Measurements from ENCODE around the gene MBP. TPM values are rescaled to one million over a fixed set of nuclear protein-coding genes. Genes with fewer than 3 reads are reported as not detected.

MBP gene
- total and polyA plus RNA-seq, 10 of the 15 experiments (the other 5 are each of a cell fraction or from before 2014, with no cell fraction given): 12.2 to 67.8 (median 42.1) TPM

GRCh38 chr18:77098029-77098428 lies 34.6 kb downstream of the MBP start:
- in situ Hi-C loops (cut with MboI): no loop called here
- Histone ChIP-seq H3K27me3 (replicated peaks in 1 of 2; ENCODE audit: control insufficient read depth in 2 of 2, insufficient read depth in 2 of 2, low read length in 1 of 2) (no peaks in the 10 kb centered on the region), H4K20me1 (ENCODE audit: control insufficient read depth, insufficient read depth) (no peaks in the 10 kb centered on the region), H3K4me3 (no peak overlapping the region), H3K27ac (ENCODE audit: control insufficient read depth, insufficient read depth) (no peak overlapping the region), H3K9me3 (replicated peaks; ENCODE audit: control insufficient read depth, insufficient read depth, low read length) (no peaks in the 10 kb centered on the region), H3K79me2 (ENCODE audit: control insufficient read depth, insufficient read depth, low read length) (peaks cover 42% of the 10 kb centered on the region), H3K4me1 (ENCODE audit: control insufficient read depth, insufficient read depth, low read length) (peaks cover 71% of the 10 kb centered on the region), H3K9ac (ENCODE audit: control insufficient read depth, insufficient read depth, low read length) (no peak overlapping the region), H2AFZ (ENCODE audit: control insufficient read depth, low read depth, low read length) (no peak overlapping the region), H3K36me3 (ENCODE audit: control insufficient read depth in 2 of 2, insufficient read depth in 2 of 2, low read length in 1 of 2) (peaks cover 15 to 25% of the 10 kb centered on the region in 2 experiments), H3K4me2 (ENCODE audit: control insufficient read depth, insufficient read depth) (peak overlapping the region; percentile 9; the same call in 1 of the 2 replicates)
- 72% methylated on average over 2 of the region's 2 CpGs for WGBS (ENCODE audit: insufficient coverage, insufficient replicate concordance, low lambda C conversion rate, missing lambda C conversion rate)
- ATAC-seq (no peak), DNase-seq (ENCODE audit: low read depth, low spot score) (no peak), FAIRE-seq (no peak)
- ChIA-PET RAD21 (ENCODE audit: unreplicated experiment) (interaction anchor here (0.7 to 2.0 kb wide), 5 partner anchors 32 to 117 kb away, joined by 4 to 6 read pairs (median 5); no protein-coding TSS in a partner anchor), CTCF (interaction anchor here (0.6 to 2.4 kb wide), 4 partner anchors 30 to 114 kb away, joined by 3 to 8 read pairs (median 4); no protein-coding TSS in a partner anchor), POLR2A (interaction anchor here (0.7 to 2.1 kb wide), 5 partner anchors 14 to 33 kb away, joined by 3 to 7 read pairs (median 4); no protein-coding TSS in a partner anchor), SMC1A (ENCODE audit: uncharacterized antibody, unreplicated experiment) (interaction anchor here (0.8 to 2.4 kb wide), 8 partner anchors 14 to 114 kb away, joined by 3 to 13 read pairs (median 4); no protein-coding TSS in a partner anchor)
- intact Hi-C loops (cut with micrococcal nuclease; ENCODE audit: unreplicated experiment): no loop called here
- TF ChIP-seq TARDBP (IDR thresholded peaks at IDR 0.05; ENCODE audit: borderline replicate concordance) (no peak), KDM1A (IDR thresholded peaks at IDR 0.05; ENCODE audit: borderline replicate concordance) (no peak), CBX5 (IDR thresholded peaks at IDR 0.05; ENCODE audit: low read depth) (no peak), ZNF207 (IDR thresholded peaks at IDR 0.05; ENCODE audit: borderline replicate concordance) (no peak), IKZF2 (IDR thresholded peaks at IDR 0.05) (no peak), BHLHE40 (IDR thresholded peaks at IDR 0.05; ENCODE audit: borderline replicate concordance in 1 of 2, low read depth in 2 of 2, low read length in 1 of 2) (no peak)
- TF ChIP-seq, protein P1, sequence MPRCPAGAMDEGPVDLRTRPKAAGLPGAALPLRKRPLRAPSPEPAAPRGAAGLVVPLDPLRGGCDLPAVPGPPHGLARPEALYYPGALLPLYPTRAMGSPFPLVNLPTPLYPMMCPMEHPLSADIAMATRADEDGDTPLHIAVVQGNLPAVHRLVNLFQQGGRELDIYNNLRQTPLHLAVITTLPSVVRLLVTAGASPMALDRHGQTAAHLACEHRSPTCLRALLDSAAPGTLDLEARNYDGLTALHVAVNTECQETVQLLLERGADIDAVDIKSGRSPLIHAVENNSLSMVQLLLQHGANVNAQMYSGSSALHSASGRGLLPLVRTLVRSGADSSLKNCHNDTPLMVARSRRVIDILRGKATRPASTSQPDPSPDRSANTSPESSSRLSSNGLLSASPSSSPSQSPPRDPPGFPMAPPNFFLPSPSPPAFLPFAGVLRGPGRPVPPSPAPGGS (IDR thresholded peaks at IDR 0.05; ENCODE audit: borderline replicate concordance, insufficient read depth, low read depth, low read length, poor library complexity, severe bottlenecking): no peak
- TF ChIP-seq, protein P2, sequence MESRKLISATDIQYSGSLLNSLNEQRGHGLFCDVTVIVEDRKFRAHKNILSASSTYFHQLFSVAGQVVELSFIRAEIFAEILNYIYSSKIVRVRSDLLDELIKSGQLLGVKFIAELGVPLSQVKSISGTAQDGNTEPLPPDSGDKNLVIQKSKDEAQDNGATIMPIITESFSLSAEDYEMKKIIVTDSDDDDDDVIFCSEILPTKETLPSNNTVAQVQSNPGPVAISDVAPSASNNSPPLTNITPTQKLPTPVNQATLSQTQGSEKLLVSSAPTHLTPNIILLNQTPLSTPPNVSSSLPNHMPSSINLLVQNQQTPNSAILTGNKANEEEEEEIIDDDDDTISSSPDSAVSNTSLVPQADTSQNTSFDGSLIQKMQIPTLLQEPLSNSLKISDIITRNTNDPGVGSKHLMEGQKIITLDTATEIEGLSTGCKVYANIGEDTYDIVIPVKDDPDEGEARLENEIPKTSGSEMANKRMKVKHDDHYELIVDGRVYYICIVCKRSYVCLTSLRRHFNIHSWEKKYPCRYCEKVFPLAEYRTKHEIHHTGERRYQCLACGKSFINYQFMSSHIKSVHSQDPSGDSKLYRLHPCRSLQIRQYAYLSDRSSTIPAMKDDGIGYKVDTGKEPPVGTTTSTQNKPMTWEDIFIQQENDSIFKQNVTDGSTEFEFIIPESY (IDR thresholded peaks at IDR 0.05): no peak
- BruUV-seq (replicated peaks): no TSS peak

Data from GM12878 (cell line).